Measurements from ENCODE around the gene NRDE2. TPM values are rescaled to one million over a fixed set of nuclear protein-coding genes. Genes with fewer than 3 reads are reported as not detected.

The NRDE2 gene
- total and polyA plus RNA-seq, 3 donors from 2014 or later: 16.7 to 34.8 (median 31.3) TPM

GRCh38 chr14:90317286-90317685, 14.5 kb downstream of the NRDE2 start:
- no peak for DNase-seq
- no peaks in the 10 kb centered on the region for H3K4me1 ChIP-seq
- H3K36me3 ChIP-seq (ENCODE audit: low read depth, missing control alignments): no peaks in the 10 kb centered on the region
- no peaks in the 10 kb centered on the region for H3K27me3 ChIP-seq
- TF ChIP-seq POLR2A (IDR thresholded peaks at IDR 0.05) (no peak), CTCF (IDR thresholded peaks at IDR 0.05) (no peak)
- 89 to 91% methylated on average over 2 of the region's 2 CpGs for WGBS, 2 donors
- intact Hi-C loops (cut with DNase I; ENCODE audit: low total_unique reads): no loop called here
- no peak overlapping the region for H3K27ac ChIP-seq
- H3K4me3 ChIP-seq: no peak overlapping the region
- no peaks in the 10 kb centered on the region for H3K9me3 ChIP-seq

GRCh38 chr14:90308561-90308960, 23.2 kb downstream of the NRDE2 start:
- WGBS, 2 donors: 96 to 98% methylated on average over 7 of the region's 7 CpGs
- Histone ChIP-seq H3K4me3 (no peak overlapping the region), H3K27ac (no peak overlapping the region), H3K4me1 (no peaks in the 10 kb centered on the region), H3K9me3 (no peaks in the 10 kb centered on the region), H3K36me3 (ENCODE audit: low read depth, missing control alignments) (no peaks in the 10 kb centered on the region), H3K27me3 (no peaks in the 10 kb centered on the region)
- intact Hi-C loops (cut with DNase I; ENCODE audit: low total_unique reads): no loop called here
- TF ChIP-seq POLR2A (IDR thresholded peaks at IDR 0.05): no peak
- no peak for TF ChIP-seq CTCF (IDR thresholded peaks at IDR 0.05)
- DNase-seq: no peak

DNA sequence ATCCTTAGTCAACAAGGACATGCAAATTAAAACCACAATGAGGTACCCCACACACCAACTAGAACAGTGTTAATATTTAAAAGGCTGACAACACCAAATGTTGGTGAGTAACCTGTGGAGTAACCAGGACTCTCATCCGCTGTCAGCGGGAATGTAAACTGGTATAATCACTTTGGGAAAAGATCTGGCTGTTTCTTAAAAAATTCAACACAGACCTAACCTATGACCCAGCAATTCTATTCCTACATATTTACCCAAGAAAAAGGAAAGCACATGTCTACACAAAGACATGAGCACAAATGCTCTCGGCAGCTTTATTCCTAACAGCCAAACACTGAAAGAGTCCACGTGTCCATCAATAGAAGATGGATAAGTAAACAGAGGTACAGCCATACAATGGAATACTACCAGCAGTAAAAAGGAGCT, 26.6 kb downstream of the NRDE2 start:
- Histone ChIP-seq H3K4me3 (no peak overlapping the region), H3K4me1 (peaks cover 11% of the 10 kb centered on the region), H3K9me3 (no peaks in the 10 kb centered on the region), H3K36me3 (ENCODE audit: low read depth, missing control alignments) (no peaks in the 10 kb centered on the region), H3K27me3 (no peaks in the 10 kb centered on the region), H3K27ac (no peak overlapping the region)
- intact Hi-C loops (cut with DNase I; ENCODE audit: low total_unique reads): no loop called here
- no peak for DNase-seq
- 87 to 91% methylated on average over 4 of the region's 4 CpGs for WGBS, 2 donors
- no peak for TF ChIP-seq POLR2A (IDR thresholded peaks at IDR 0.05)

- no peak for DNase-seq
- Histone ChIP-seq H3K36me3 (ENCODE audit: low read depth, missing control alignments) (no peaks in the 10 kb centered on the region), H3K4me3 (no peak overlapping the region), H3K27ac (no peak overlapping the region), H3K9me3 (no peaks in the 10 kb centered on the region), H3K27me3 (no peaks in the 10 kb centered on the region), H3K4me1 (peaks cover 11% of the 10 kb centered on the region)
- TF ChIP-seq POLR2A (IDR thresholded peaks at IDR 0.05) (no peak), CTCF (IDR thresholded peaks at IDR 0.05) (no peak)
- intact Hi-C loops (cut with DNase I; ENCODE audit: low total_unique reads): no loop called here
Measured at GRCh38 chr14:90304502-90304901, 27.2 kb downstream of the NRDE2 start.

DNA sequence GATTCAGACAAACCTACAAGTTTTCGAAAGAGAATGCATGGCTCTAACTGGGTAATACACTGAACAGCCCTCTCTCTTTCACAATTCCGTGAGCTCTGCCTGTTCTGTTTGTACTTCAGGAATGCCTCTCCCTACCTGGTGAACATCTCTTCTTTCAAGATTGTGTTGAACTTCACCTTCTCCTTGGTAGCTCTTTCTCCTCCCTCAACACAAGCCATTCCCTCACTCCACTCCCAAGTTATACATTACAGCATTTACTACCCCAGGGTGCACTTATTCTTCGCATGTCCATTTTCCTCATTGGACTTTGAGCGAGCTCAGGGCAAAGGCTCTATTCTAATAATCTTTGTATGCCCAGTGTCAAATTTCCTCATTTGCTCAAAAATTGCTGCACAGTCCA, 28.3 kb downstream of the NRDE2 start:
- no peak overlapping the region for H3K4me3 ChIP-seq
- 94 to 96% methylated on average over 4 of the region's 4 CpGs for WGBS, 2 donors
- no peaks in the 10 kb centered on the region for H3K27me3 ChIP-seq
- H3K27ac ChIP-seq: no peak overlapping the region
- H3K4me1 ChIP-seq: peaks cover 11% of the 10 kb centered on the region
- no peak for DNase-seq
- H3K9me3 ChIP-seq: no peaks in the 10 kb centered on the region
- intact Hi-C loops (cut with DNase I; ENCODE audit: low total_unique reads): no loop called here
- H3K36me3 ChIP-seq (ENCODE audit: low read depth, missing control alignments): no peaks in the 10 kb centered on the region
- no peak for TF ChIP-seq POLR2A (IDR thresholded peaks at IDR 0.05)

- intact Hi-C loops (cut with DNase I; ENCODE audit: low total_unique reads): no loop called here
- H3K4me1 ChIP-seq: peaks cover 11% of the 10 kb centered on the region
- no peaks in the 10 kb centered on the region for H3K9me3 ChIP-seq
- 56 to 74% methylated on average over 10 of the region's 10 CpGs for WGBS, 2 donors
- peak; percentile 67 for DNase-seq
- no peak overlapping the region for H3K4me3 ChIP-seq
- no peak for TF ChIP-seq CTCF (IDR thresholded peaks at IDR 0.05)
- no peak for TF ChIP-seq POLR2A (IDR thresholded peaks at IDR 0.05)
- H3K27ac ChIP-seq: peak overlapping the region in 1 of 2 donors; percentile 60
- no peaks in the 10 kb centered on the region for H3K36me3 ChIP-seq (ENCODE audit: low read depth, missing control alignments)
- H3K27me3 ChIP-seq: no peaks in the 10 kb centered on the region
Measured at GRCh38 chr14:90302529-90303303, 29.0 kb downstream of the NRDE2 start.
